COR-L47 (cell line): Measurements from ENCODE around the gene ANTKMT.
"Not testable (repeated sequence)": the region's sequence is repeated elsewhere in the genome, so short reads cannot be mapped to it uniquely, and the experiment has no call there.

Experiments used
- DNase-seq: peaks from one replicate; lab custom pipeline; 2025; lab: John Stamatoyannopoulos, UW

The ANTKMT gene

GRCh38 chr16:700684-701584, 20.0 kb upstream of the ANTKMT start:
- no peak for DNase-seq

DNA sequence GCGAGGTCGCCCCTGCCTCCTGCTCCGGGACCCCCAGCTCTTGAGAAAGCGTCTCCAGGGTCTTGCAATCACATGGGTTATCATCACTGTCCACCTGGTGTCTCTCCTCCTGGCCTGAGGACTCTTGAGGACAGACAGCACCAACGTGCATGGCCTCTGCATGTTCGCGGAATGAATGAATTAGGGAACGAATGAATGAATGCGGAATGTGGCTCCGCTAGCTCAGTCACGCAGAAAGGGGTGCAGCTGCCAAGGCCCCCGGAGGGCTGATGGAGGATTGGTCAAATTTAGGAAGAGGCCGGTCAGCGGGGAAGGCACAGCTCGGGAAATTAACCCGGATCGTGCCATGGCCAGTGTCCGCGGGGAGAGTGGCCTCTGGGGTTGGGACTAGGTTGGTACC, 18.6 kb upstream of the ANTKMT start:
- DNase-seq: no peak

DNA sequence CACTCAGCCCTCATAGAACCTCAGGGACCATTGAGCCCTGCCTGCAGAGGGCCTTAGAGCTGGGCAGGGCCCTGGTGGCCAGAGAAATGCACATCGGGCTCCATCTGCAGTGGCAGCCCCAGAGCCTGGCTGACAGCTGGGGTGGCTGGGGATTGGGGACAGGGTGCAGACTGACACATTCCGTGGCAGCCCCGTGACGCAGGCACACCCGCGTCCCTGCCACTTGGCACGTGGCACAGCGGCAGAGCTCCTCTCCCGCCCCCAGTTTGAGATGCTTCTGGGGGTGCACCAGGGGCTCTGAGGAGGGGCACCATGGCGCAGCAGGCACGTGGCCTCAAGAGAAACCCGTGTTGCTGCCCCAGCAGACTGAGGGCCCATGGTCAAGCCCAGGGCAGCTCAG, 17.5 kb upstream of the ANTKMT start:
- no peak for DNase-seq

DNA sequence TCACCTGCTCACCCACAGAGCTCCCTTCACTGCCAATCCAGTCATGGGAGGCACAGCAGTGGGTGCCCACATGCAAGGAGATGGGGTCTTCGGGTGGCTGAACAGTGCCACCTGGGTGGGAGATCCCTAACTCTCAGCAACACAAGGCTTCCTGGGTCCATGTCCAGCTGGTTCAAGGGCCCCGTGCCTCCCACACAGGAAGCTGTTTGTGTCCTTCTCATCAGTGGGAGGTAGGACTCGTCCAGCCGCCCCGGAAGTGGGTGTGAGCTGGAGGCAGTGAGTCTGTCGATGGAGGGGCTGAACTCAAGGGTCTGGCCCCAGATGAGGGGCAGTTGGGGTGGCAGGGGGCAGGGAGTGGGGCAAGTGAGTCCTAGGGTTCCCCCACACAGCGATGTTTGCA, 16.9 kb upstream of the ANTKMT start:
- DNase-seq: no peak

GRCh38 chr16:704552-705380, 16.2 kb upstream of the ANTKMT start:
- DNase-seq: no peak

GRCh38 chr16:705431-706188, 15.3 kb upstream of the ANTKMT start, which contains the start of gene FBXL16:
Gene FBXL16 (minus strand): TSS chr16:705801. CDS start chr16:697405, 8,396 bp downstream.
- DNase-seq: peak; percentile 84

GRCh38 chr16:706189-707061, 14.5 kb upstream of the ANTKMT start:
- no peak for DNase-seq

GRCh38 chr16:707062-707538, 13.8 kb upstream of the ANTKMT start:
- peak; percentile 45 for DNase-seq

- DNase-seq: no peak
Measured at GRCh38 chr16:708019-708418, 12.9 kb upstream of the ANTKMT start.

DNA sequence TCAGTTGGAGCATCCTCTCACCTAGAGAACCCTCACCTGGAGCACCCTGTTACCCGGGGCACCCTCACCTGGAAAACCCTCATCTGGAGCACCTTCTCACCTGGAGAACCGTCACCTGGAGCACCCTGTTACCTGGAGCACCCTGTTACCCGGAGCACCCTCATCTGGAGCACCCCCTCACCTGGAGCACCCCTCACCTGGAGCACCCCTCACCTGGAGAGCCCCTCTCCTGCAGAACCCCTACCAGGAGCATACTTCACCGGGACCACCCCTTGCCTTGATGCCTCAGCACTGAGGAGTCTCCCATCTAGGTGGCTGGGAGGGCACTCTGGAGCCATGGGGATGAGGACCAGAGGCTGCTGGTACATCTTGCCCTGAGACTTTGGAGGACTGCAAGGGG, 12.0 kb upstream of the ANTKMT start:
- DNase-seq: no peak

DNA sequence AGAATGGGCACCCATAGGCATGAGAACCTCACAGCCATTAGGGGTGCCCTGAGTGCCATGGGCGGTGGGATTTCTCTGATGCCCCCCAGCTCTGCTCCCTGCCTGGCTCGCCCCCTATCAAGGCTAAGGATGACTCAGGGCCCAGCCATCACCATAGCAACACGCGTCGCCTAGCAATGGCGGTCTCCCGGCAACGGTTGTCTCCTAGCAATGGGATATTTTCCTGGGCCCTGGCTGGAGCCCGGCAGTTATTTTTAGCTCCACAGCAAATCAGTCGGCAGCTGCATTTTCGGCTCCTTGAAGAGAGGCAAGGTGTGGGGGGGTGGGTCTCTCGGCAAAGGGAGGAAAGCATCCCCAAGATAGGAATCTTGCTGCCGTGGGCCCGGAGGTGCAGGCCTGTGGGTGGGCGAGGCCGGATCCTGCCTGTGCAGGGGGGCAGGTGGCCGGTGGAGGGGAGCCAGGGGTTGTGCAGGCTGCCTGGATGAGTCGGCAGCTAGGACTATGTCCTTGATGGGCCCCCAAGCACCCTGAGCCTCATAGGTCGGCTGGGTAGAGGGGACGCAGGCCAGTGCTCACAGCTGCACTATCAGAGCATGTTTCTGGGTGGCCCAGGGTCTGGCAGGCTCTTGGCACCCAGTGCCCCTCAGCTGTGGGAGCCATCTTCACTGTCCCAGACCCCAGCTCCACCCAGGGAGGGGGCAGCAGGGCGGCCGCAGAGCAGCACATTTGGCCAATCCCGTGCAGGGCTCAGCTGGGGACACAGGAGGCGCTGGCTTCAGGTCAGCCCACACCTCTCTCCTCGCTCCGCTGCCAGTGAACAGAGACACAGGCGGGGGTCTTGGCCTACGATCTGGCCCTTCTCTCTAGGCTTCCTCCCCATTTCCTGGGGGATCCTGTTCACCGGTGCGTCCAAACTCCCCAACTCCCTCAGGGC, 11.1 kb upstream of the ANTKMT start:
- DNase-seq: peak; percentile 96

GRCh38 chr16:710500-711075, 10.4 kb upstream of the ANTKMT start:
- DNase-seq: no peak

DNA sequence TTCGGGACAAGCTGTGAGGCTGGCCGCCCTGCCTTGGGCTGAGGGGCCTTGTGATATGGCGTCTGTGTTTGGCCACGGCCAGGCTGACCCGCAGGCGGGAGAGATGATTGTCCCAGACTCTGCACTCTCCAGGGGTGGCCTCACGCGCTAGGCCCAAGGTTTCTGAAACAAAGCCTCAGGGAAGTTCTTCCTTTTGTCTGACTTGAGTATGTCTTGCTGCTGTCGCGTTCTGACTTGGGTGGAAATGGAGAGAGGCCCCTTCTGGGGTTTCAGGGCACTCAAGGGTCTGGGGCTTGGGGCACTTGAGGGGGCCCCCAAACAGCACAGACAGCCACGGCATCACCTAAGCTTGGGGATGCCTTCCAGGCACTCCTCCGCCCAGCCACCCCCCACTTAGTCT, 9.9 kb upstream of the ANTKMT start:
- DNase-seq: no peak

DNA sequence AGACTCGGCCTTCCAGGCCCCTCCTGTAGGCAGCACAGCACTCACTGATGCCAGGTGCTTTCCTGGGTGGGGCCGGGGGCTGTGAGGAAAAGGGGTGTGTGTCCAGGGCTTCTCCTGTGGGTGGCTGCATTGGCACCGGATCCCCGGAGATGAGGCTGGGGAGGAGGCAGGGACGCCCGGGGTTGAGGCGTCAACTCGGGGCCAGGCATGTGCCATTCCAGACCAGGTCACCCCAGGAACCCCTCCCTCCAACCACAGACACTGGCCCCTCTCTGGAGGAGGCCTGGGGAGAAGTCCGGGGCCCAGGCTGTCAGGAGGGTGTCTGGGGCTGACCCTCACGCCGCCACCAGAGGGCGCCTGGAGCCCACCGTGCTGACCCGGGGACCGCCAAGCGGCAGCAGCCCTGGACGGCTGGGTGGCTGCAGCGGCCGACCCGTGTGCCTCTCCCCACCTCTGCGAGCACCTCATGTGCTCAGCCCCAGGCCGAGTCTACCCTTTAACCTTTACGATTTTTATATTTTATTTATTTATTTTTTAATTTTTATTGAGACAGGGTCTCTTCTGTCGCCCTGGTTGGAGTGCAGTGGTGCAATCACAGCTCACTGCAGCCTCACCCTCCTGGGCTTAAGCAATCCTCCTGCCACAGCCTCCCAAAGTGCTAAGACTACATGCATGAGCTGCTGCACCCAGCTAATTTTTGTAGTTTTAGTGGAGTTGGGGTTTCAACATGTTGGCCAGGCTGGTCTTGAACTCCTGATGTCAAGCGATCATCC, 9.2 kb upstream of the ANTKMT start:
- DNase-seq: peak; percentile 54

- not testable (repeated sequence) for DNase-seq
Measured at GRCh38 chr16:712740-713250, 8.2 kb upstream of the ANTKMT start.

DNA sequence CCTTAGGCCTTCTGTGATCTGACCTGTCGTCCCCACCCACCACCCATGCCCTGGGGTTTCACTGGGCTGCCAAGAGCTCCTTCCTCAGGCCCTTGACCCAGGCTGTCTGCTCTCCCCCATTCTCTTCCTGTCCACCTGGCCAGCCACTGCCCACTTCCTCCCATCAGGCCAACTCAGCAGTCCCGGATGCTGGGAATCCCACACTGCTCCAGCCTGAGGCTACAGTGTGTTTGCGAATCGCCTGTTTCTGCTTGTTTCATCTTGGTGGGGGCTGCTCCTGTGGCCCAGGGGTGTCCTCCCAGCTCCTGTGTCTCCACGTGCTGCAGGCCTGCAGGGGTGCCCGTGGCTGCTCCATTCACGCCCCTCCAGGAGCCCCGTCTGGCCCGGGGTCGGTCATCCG, 6.9 kb upstream of the ANTKMT start:
- no peak for DNase-seq

DNA sequence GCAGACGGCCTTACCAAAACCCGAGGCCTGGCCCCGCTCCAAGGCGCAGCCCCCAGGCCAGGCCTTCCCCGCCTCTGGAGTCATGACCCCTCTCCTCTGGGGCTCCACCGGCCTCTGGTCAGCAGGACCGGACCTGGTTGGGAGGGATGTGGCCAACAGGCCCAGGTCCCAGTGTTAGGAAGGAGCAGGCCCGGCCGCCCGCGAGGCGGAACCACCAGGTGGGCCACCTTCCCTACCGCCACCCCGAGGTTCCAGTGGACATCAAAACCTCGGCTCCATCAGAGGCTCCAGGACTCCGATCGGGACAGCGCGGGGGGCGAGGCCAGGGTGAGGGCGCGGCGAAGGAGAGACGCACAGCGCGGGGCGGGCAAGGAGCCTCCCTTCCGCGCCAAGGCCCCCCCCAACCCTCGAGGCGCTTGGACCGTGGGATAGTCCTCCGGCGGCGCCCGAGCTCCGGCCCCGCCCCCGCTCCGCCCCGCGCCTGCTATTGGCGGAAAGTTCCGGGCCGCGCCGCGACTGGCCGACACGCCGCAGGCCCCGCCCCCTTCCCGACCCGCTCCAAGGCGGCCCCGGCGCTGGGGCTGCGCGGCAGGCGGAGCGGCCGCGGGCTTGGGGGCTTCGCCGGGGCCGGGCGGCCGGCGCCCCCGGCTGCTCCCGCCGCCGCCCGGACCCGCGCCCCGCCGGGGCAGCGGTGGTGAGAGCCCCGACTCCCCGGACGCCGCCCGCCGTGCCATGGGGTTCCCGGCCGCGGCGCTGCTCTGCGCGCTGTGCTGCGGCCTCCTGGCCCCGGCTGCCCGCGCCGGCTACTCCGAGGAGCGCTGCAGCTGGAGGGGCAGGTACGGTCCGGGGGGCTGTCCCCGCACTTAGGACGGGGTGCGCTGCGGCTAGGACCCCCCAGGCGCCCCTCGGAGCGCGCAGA, 6.1 kb upstream of the ANTKMT start, which contains the start of gene METRN:
TSS of gene METRN (plus strand) at position 561 of the 919 bp plus-strand sequence. CDS start at position 733, 172 bp downstream.
- DNase-seq: peak; percentile 71
